Activated CD8-positive, alpha-beta T cell treated with anti-CD3 and anti-CD28 coated beads for 36 hours (primary cell): ENCODE data around the gene ORC2. TPM values are rescaled to one million over a fixed set of nuclear protein-coding genes. Genes with fewer than 3 reads are reported as not detected.

Experiments used
- ATAC-seq: fragments of 200-7000 bp; cut with Tn5 transposase; one replicate; pipeline ENCODE4 v1.10.0; 2021; ENCODE audit warnings: mild to moderate bottlenecking, moderate library complexity
- CTCF ChIA-PET: fragments of 350-600 bp; sonication (Branson Sonifier 250); formaldehyde crosslinking; loops from one replicate; lab custom pipeline; 2021; ENCODE audit warnings: antibody characterized with exemption; lab: Charles Lee
- POLR2A ChIA-PET: fragments of 350-600 bp; sonication (Branson Sonifier 250); formaldehyde crosslinking; loops from one replicate; lab custom pipeline; 2021; ENCODE audit warnings: antibody characterized with exemption; lab: Charles Lee
- DNase-seq: peaks from one replicate; pipeline ENCODE4 v3.0.0-alpha.2; 2020
- H3K27ac Mint-ChIP-seq: one replicate; pipeline ENCODE4 v1.8.0; 2021; ENCODE audit warnings: mild to moderate bottlenecking, mixed read lengths
- H3K27me3 Mint-ChIP-seq: one replicate; pipeline ENCODE4 v1.8.0; 2021; ENCODE audit warnings: mixed read lengths
- H3K36me3 Mint-ChIP-seq: one replicate; pipeline ENCODE4 v1.8.0; 2021; ENCODE audit warnings: low read depth, mixed read lengths
- H3K4me1 Mint-ChIP-seq: one replicate; pipeline ENCODE4 v1.8.0; 2021; ENCODE audit warnings: low read depth, mixed read lengths
- H3K4me3 Mint-ChIP-seq: one replicate; pipeline ENCODE4 v1.8.0; 2021; ENCODE audit warnings: mild to moderate bottlenecking, moderate library complexity, mixed read lengths
- H3K9me3 Mint-ChIP-seq: one replicate; pipeline ENCODE4 v1.8.0; 2021; ENCODE audit warnings: mixed read lengths
- intact Hi-C: fragments of 100-400 bp; cut with micrococcal nuclease; formaldehyde crosslinking; loops from one replicate; pipeline ENCODE4 v1.10.0; 2022
- total RNA-seq, 2 experiments: library from RNA; stranded (reverse); gene quantifications; one replicate each; pipeline ENCODE4 v1.2.3, GENCODE V29; 2021
- TF ChIP-seq, protein P1 (sequence below): fragments of 200-600 bp; IDR thresholded peaks from one replicate; pipeline ENCODE4 v1.8.0; 2022; ENCODE audit warnings: antibody characterized with exemption, mild to moderate bottlenecking

ORC2 gene
- total RNA-seq, 2 experiments from 2014 or later: 51.3 to 59.2 TPM

DNA sequence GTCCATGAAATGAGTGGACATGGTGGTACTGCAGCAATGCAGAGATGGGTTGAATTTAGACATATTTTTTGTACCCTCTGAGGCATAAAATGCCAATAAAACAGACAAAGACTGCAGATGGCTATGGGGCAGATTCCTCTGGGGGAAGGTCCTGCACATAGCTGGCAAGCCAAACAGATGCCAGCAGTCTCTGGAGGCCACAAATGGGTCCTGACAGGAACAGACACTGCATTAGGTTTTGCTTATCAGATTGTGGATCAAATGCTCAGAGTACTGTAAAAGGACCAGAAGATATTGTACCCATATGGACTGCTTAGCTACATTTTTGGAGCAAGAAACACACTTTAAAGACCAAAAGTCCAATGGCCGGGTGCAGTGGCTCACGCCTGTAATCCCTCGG, 40.9 kb upstream of the ORC2 start:
- H3K4me3 Mint-ChIP-seq: no peak overlapping the region
- peaks cover 8% of the 10 kb centered on the region for H3K36me3 Mint-ChIP-seq
- no peaks in the 10 kb centered on the region for H3K27me3 Mint-ChIP-seq
- H3K9me3 Mint-ChIP-seq: no peaks in the 10 kb centered on the region
- no peak for ATAC-seq
- no peaks in the 10 kb centered on the region for H3K4me1 Mint-ChIP-seq
- ChIA-PET POLR2A (interaction anchor here (0.8 kb wide), 1 partner anchor 9 kb away, joined by 3 read pairs; no protein-coding TSS in a partner anchor), CTCF (no interaction called here)
- TF ChIP-seq, protein P1, sequence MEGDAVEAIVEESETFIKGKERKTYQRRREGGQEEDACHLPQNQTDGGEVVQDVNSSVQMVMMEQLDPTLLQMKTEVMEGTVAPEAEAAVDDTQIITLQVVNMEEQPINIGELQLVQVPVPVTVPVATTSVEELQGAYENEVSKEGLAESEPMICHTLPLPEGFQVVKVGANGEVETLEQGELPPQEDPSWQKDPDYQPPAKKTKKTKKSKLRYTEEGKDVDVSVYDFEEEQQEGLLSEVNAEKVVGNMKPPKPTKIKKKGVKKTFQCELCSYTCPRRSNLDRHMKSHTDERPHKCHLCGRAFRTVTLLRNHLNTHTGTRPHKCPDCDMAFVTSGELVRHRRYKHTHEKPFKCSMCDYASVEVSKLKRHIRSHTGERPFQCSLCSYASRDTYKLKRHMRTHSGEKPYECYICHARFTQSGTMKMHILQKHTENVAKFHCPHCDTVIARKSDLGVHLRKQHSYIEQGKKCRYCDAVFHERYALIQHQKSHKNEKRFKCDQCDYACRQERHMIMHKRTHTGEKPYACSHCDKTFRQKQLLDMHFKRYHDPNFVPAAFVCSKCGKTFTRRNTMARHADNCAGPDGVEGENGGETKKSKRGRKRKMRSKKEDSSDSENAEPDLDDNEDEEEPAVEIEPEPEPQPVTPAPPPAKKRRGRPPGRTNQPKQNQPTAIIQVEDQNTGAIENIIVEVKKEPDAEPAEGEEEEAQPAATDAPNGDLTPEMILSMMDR: no peak
- no peak overlapping the region for H3K27ac Mint-ChIP-seq
- intact Hi-C loops: no loop called here
- no peak for DNase-seq

DNA sequence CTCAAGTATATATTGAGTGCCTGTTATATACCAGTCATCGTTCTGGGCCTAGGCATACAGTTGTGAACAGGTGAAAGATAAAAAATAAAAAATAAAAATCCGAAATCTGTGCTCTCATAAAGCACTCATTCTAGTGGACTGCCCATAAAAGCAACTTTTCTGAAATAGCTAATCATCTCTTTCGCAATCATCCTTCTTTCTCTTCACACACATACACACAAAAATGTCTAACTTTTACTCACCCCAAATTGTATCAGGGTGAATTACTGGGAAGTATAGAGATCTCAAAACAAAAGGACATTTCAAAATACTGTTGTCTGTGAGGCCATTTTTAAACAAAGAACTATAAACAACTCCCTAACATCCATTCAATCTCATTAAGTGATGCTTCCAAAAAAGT, 29.6 kb upstream of the ORC2 start:
- DNase-seq (no peak), ATAC-seq (no peak)
- Mint-ChIP-seq H3K9me3 (no peaks in the 10 kb centered on the region), H3K27me3 (no peaks in the 10 kb centered on the region), H3K4me1 (no peaks in the 10 kb centered on the region), H3K4me3 (no peak overlapping the region), H3K36me3 (peaks cover 19% of the 10 kb centered on the region), H3K27ac (no peak overlapping the region)
- intact Hi-C loops: no loop called here
- POLR2A ChIA-PET: no interaction called here
- TF ChIP-seq, protein P1: no peak
- CTCF ChIA-PET: no interaction called here

GRCh38 chr2:200987137-200987536, 23.7 kb upstream of the ORC2 start:
- H3K36me3 Mint-ChIP-seq: peaks cover 13% of the 10 kb centered on the region
- DNase-seq (no peak), ATAC-seq (no peak)
- H3K4me3 Mint-ChIP-seq: no peak overlapping the region
- no peaks in the 10 kb centered on the region for H3K9me3 Mint-ChIP-seq
- H3K4me1 Mint-ChIP-seq: no peaks in the 10 kb centered on the region
- H3K27me3 Mint-ChIP-seq: no peaks in the 10 kb centered on the region
- TF ChIP-seq, protein P1: no peak
- intact Hi-C loops: no loop called here
- ChIA-PET POLR2A (no interaction called here), CTCF (interaction anchor here (1.0 kb wide), 1 partner anchor 24 kb away, joined by 5 read pairs; the partner anchor contains the start of gene ORC2)
- no peak overlapping the region for H3K27ac Mint-ChIP-seq

DNA sequence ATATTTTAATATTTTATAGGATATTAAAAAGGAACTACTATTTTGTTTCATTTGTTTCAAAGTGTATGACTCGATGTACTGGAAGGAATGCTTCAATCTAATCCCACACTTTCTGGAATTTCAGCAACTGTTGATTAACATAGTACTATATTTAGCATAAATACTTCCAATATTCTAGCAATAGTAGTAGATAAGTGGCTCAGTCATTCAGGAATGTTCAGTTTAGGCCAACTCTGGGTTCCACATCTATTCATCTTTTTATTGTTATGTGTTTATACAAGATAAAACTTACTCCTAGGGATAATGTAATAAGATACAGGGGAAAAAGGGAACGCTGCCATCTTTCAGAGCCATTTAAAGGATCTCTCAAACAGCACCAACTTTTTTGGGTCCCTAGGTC, 22.3 kb upstream of the ORC2 start:
- no peaks in the 10 kb centered on the region for H3K4me1 Mint-ChIP-seq
- no peaks in the 10 kb centered on the region for H3K9me3 Mint-ChIP-seq
- no peak overlapping the region for H3K4me3 Mint-ChIP-seq
- peaks cover 13% of the 10 kb centered on the region for H3K36me3 Mint-ChIP-seq
- DNase-seq (no peak), ATAC-seq (no peak)
- TF ChIP-seq, protein P1: no peak
- no peaks in the 10 kb centered on the region for H3K27me3 Mint-ChIP-seq
- intact Hi-C loops: no loop called here
- POLR2A ChIA-PET: no interaction called here
- no peak overlapping the region for H3K27ac Mint-ChIP-seq
- CTCF ChIA-PET: interaction anchor here (0.9 kb wide), 1 partner anchor 9 kb away, joined by 3 read pairs; no protein-coding TSS in a partner anchor

GRCh38 chr2:200976710-200977109, 13.2 kb upstream of the ORC2 start:
- Mint-ChIP-seq H3K9me3 (no peaks in the 10 kb centered on the region), H3K4me1 (no peaks in the 10 kb centered on the region), H3K36me3 (peaks cover 10% of the 10 kb centered on the region), H3K4me3 (no peak overlapping the region), H3K27ac (no peak overlapping the region), H3K27me3 (no peaks in the 10 kb centered on the region)
- CTCF ChIA-PET: interaction anchor here (0.8 to 4.9 kb wide), 5 partner anchors 9 to 93 kb away, joined by 3 to 23 read pairs (median 8); partner anchors contain the start of gene ORC2
- ATAC-seq (no peak), DNase-seq (no peak)
- intact Hi-C loops: no loop called here
- TF ChIP-seq, protein P1: no peak
- POLR2A ChIA-PET: interaction anchor here (0.6 to 1.8 kb wide), 3 partner anchors 16 to 181 kb away, joined by 3 to 4 read pairs (median 4); no protein-coding TSS in a partner anchor
